OCI-LY1 (cell line): ENCODE measurements around the gene KHDC1.

Experiments
- EZH2 ChIP-seq: fragments of 200-600 bp; sonication (generic), shearing (Covaris generic); IDR thresholded peaks from 2 replicates; pipeline ENCODE4 v1.8.0; 2017; ENCODE audit warnings: borderline replicate concordance, mixed run types, mild to moderate bottlenecking, antibody characterized with exemption, low read length, moderate library complexity, mixed read lengths
- TF ChIP-seq, protein P1 (sequence below): fragments of 200-600 bp; sonication (generic), shearing (Covaris generic); IDR thresholded peaks from 2 replicates; pipeline ENCODE4 v1.5.1; 2017; ENCODE audit warnings: mild to moderate bottlenecking, antibody characterized with exemption, low read length, moderate library complexity, mixed read lengths

DNA sequence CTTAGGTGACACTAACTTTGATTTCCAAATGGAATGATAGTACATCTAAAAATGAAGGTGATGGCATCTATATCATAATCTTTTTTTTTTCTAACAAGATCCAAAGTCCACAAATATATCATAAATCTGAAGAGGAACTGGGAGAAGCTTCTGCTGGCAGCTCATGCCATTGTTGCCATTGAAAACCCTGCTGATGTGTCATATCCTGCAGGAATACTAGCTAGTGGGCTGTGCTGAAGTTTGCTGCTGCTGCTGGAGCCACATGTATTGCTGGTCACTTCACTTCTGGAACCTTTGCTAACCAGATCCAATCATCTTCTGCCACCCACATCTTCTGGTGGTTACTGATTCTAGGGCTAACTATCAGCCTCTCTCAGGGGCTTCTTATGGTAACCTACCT lies 27.4 kb upstream of the KHDC1 start:
- TF ChIP-seq, protein P1, sequence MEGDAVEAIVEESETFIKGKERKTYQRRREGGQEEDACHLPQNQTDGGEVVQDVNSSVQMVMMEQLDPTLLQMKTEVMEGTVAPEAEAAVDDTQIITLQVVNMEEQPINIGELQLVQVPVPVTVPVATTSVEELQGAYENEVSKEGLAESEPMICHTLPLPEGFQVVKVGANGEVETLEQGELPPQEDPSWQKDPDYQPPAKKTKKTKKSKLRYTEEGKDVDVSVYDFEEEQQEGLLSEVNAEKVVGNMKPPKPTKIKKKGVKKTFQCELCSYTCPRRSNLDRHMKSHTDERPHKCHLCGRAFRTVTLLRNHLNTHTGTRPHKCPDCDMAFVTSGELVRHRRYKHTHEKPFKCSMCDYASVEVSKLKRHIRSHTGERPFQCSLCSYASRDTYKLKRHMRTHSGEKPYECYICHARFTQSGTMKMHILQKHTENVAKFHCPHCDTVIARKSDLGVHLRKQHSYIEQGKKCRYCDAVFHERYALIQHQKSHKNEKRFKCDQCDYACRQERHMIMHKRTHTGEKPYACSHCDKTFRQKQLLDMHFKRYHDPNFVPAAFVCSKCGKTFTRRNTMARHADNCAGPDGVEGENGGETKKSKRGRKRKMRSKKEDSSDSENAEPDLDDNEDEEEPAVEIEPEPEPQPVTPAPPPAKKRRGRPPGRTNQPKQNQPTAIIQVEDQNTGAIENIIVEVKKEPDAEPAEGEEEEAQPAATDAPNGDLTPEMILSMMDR = no peak
- no peak for TF ChIP-seq EZH2
